Sigmoid colon (tissue), 7 donors: Measurements from ENCODE around the gene ATF7. TPM values are rescaled to one million over a fixed set of nuclear protein-coding genes. Genes with fewer than 3 reads are reported as not detected.

ENCODE experiments used
- DNase-seq: peaks from one replicate; pipeline ENCODE4 v3.0.0-alpha.2; 2019
- H3K27ac ChIP-seq, 4 donors: fragments of 200-600 bp; sonication (generic); one replicate each; pipeline ENCODE4 v1.5.1; 2016 to 2019; ENCODE audit warnings: mild to moderate bottlenecking in 1 of 4
- H3K27me3 ChIP-seq, 3 donors: fragments of 200-600 bp; sonication (generic); one replicate each; pipeline ENCODE4 v1.5.1; 2019; ENCODE audit warnings: mild to moderate bottlenecking in 1 of 3
- H3K36me3 ChIP-seq, 4 donors: fragments of 200-600 bp; sonication (generic); one replicate each; pipeline ENCODE4 v1.5.1; 2016 to 2019
- H3K4me1 ChIP-seq, 4 donors: fragments of 200-600 bp; sonication (generic); one replicate each; pipeline ENCODE4 v1.5.1; 2017 to 2019
- H3K4me3 ChIP-seq, 4 donors: fragments of 200-600 bp; sonication (generic); one replicate each; pipeline ENCODE4 v1.5.1; 2017 to 2019; ENCODE audit warnings: mild to moderate bottlenecking in 2 of 4, moderate library complexity in 1 of 4
- H3K9me3 ChIP-seq, 4 donors: fragments of 200-600 bp in 3 of 4; sonication (generic) in 3 of 4; one replicate each; pipeline versions ENCODE4 v1.5.1 to v1.6.1; 2013 to 2019
- EP300 ChIP-seq, 4 donors: sonication (generic); formaldehyde crosslinking; IDR thresholded peaks; one replicate each; pipeline ENCODE4 v1.6.1; 2017; ENCODE audit warnings: antibody characterized with exemption in 4 of 4
- POLR2A ChIP-seq, 2 donors: fragments of 450-650 bp; IDR thresholded peaks; one replicate each; pipeline ENCODE4 v1.6.1; 2016; ENCODE audit warnings: antibody characterized with exemption in 2 of 2, mild to moderate bottlenecking in 2 of 2, moderate library complexity in 2 of 2
- POLR2AphosphoS5 ChIP-seq, 4 donors: sonication (generic); formaldehyde crosslinking; IDR thresholded peaks; one replicate each; pipeline ENCODE4 v1.6.1; 2017; ENCODE audit warnings: antibody characterized with exemption in 4 of 4
- WGBS, 2 donors: extraction: QIAGEN DNeasy Blood & Tissue Kit; methylation state at CpG; one replicate each; pipeline ENCODE4 v1.1.7; 2013; 5-methylcytosine and 5-hydroxymethylcytosine counted together
- intact Hi-C: fragments of 100-400 bp; cut with DNase I; formaldehyde crosslinking; loops from one replicate; pipeline ENCODE4 v1.15.1; 2023
- polyA plus RNA-seq, 3 donors: library from polyadenylated mRNA; stranded (reverse); fragments of 200-250 nt; gene quantifications; one replicate each; pipeline ENCODE4 v1.2.3, GENCODE V29; 2013
- small RNA-seq, 3 donors: library from RNA; depleted of rRNA; stranded (forward); fragments of <200 nt; gene quantifications; one replicate each; pipeline ENCODE3, GENCODE V24; 2016
- total RNA-seq, 4 donors: library from RNA; depleted of rRNA; stranded (reverse); fragments of >200 nt; gene quantifications; one replicate each; pipeline ENCODE4 v1.1.0, GENCODE V29; 2016
- TF ChIP-seq, protein P1 (sequence below), 4 experiments: fragments of 450-650 bp in 3 of 4; fragments of 200-600 bp in 1 of 4; IDR thresholded peaks; one replicate each; pipeline ENCODE4 v1.5.1; 2016 to 2019; ENCODE audit warnings: antibody characterized with exemption in 4 of 4, mild to moderate bottlenecking in 3 of 4, moderate library complexity in 2 of 4
- donor health status: healthy with polysubstance abuse.
- donor health status: Bipolar disorder and iron deficiency.
- donor health status: healthy.

ATF7 gene
- total and polyA plus RNA-seq, 7 donors = 20.2 to 36.0 (median 22.0) TPM

DNA sequence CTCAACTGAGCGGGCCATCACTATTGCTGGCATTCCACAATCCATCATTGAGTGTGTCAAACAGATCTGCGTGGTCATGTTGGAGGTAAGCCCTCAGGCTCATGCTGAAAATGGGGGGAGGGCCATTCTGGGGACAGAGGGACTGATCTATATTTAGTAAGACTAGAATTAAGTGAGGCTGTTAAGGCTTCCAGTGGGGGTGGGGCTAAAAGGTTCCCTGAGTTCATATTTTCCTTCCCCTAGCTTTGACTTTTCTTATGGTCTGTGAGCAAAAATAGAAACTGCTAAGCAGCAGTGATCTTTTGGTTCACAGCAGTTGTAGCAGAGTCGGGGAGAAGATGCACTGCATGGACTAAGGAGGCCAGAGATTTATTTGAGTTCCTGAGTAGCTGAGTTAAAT is 165.1 kb downstream of the ATF7 start:
- intact Hi-C loops = no loop called here
- no peak for DNase-seq
- H3K4me3 ChIP-seq = no peak overlapping the region
- peaks cover 84 to 100% (median 100%) of the 10 kb centered on the region in 4 donors for H3K36me3 ChIP-seq
- 90 to 91% methylated on average over 3 of the region's 3 CpGs for WGBS, 2 donors
- H3K4me1 ChIP-seq = peaks cover 0 to 12% (median 10%) of the 10 kb centered on the region in 4 donors
- TF ChIP-seq POLR2A (IDR thresholded peaks at IDR 0.05) = no peak
- TF ChIP-seq, protein P1, sequence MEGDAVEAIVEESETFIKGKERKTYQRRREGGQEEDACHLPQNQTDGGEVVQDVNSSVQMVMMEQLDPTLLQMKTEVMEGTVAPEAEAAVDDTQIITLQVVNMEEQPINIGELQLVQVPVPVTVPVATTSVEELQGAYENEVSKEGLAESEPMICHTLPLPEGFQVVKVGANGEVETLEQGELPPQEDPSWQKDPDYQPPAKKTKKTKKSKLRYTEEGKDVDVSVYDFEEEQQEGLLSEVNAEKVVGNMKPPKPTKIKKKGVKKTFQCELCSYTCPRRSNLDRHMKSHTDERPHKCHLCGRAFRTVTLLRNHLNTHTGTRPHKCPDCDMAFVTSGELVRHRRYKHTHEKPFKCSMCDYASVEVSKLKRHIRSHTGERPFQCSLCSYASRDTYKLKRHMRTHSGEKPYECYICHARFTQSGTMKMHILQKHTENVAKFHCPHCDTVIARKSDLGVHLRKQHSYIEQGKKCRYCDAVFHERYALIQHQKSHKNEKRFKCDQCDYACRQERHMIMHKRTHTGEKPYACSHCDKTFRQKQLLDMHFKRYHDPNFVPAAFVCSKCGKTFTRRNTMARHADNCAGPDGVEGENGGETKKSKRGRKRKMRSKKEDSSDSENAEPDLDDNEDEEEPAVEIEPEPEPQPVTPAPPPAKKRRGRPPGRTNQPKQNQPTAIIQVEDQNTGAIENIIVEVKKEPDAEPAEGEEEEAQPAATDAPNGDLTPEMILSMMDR (IDR thresholded peaks at IDR 0.05) = no peak
- no peak for TF ChIP-seq POLR2AphosphoS5 (IDR thresholded peaks at IDR 0.05)
- TF ChIP-seq EP300 (IDR thresholded peaks at IDR 0.05) = no peak
- no peaks in the 10 kb centered on the region for H3K9me3 ChIP-seq
- no peaks in the 10 kb centered on the region for H3K27me3 ChIP-seq
- H3K27ac ChIP-seq = peak overlapping the region in 1 of 4 donors; percentile 51

DNA sequence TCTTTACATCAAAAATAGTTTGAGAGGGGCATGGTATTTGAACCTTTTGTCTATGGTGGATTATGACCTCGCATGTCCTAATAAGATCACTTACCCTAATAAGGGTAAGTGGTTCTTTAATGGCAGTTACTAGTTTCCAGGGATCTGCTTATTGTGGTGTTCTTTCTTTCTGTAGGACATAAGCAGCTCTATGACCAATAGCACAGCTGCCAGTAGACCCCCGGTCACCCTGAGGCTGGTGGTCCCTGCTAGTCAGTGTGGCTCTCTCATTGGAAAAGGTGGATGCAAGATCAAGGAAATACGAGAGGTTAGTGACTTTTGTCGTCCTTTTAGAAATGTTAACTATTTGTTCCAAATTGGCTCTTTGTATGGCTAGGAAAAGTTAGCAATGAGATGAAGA is 167.1 kb downstream of the ATF7 start:
- WGBS, 2 donors = 84 to 87% methylated on average over 4 of the region's 4 CpGs
- peaks cover 80 to 100% (median 96%) of the 10 kb centered on the region in 4 donors for H3K36me3 ChIP-seq
- no peaks in the 10 kb centered on the region for H3K27me3 ChIP-seq
- intact Hi-C loops = no loop called here
- H3K4me3 ChIP-seq = no peak overlapping the region
- H3K27ac ChIP-seq = no peak overlapping the region
- DNase-seq = no peak
- H3K4me1 ChIP-seq = peaks cover 0 to 16% (median 15%) of the 10 kb centered on the region in 4 donors
- TF ChIP-seq EP300 (IDR thresholded peaks at IDR 0.05) (no peak), POLR2A (IDR thresholded peaks at IDR 0.05) (no peak), POLR2AphosphoS5 (IDR thresholded peaks at IDR 0.05) (no peak)
- TF ChIP-seq, protein P1 (IDR thresholded peaks at IDR 0.05) = no peak
- H3K9me3 ChIP-seq = no peaks in the 10 kb centered on the region

Small RNAs within 50 kb of the gene (small RNA-seq; reads per million reads assigned to genes)
- gene AC023509.3 = 0 reads per million in 3 donors

Other genes starting within 250 kb of the ATF7 start
- gene SP1, start 246.2 kb downstream of the ATF7 start, total RNA-seq = 10 to 100 TPM; 53.2 to 69.8 (median 61.0) TPM
- gene SP1, start 246.2 kb downstream of the ATF7 start, polyA plus RNA-seq = 10 to 100 TPM; 11.4 to 32.8 (median 16.0) TPM
- gene AMHR2, start 202.5 kb downstream of the ATF7 start, total RNA-seq = not detected
- gene AMHR2, start 202.5 kb downstream of the ATF7 start, polyA plus RNA-seq = under 1 TPM in 1 of 3 donors, not detected in 2; 0.60 TPM
- 10 to 100 TPM; 46.7 to 68.1 (median 55.1) TPM for gene PRR13, start 184.6 kb downstream of the ATF7 start, total RNA-seq
- 100 to 1,000 TPM; 521 to 955 (median 870) TPM for gene PRR13, start 184.6 kb downstream of the ATF7 start, polyA plus RNA-seq
- 100 to 1,000 TPM; 397 to 661 (median 417) TPM for gene PCBP2, start 174.3 kb downstream of the ATF7 start, total RNA-seq
- gene PCBP2, start 174.3 kb downstream of the ATF7 start, polyA plus RNA-seq = 100 to 1,000 TPM; 333 to 455 (median 401) TPM
- gene MAP3K12, start 126.9 kb downstream of the ATF7 start, total RNA-seq = 10 to 100 TPM; 18.5 to 27.4 (median 25.0) TPM
- gene MAP3K12, start 126.9 kb downstream of the ATF7 start, polyA plus RNA-seq = 10 to 100 TPM in 1 of 3 donors, 1 to 10 TPM in 2; 1.6 to 10.1 (median 4.8) TPM
- 10 to 100 TPM; 16.1 to 29.9 (median 19.4) TPM for gene TARBP2, start 125.1 kb downstream of the ATF7 start, total RNA-seq
- gene TARBP2, start 125.1 kb downstream of the ATF7 start, polyA plus RNA-seq = 10 to 100 TPM; 16.2 to 29.4 (median 19.7) TPM
- gene NPFF, start 118.9 kb downstream of the ATF7 start, total RNA-seq = not detected
- not detected for gene NPFF, start 118.9 kb downstream of the ATF7 start, polyA plus RNA-seq
- 100 to 1,000 TPM; 409 to 571 (median 531) TPM for gene ATP5MC2, start 49.7 kb upstream of the ATF7 start, total RNA-seq
- gene ATP5MC2, start 49.7 kb upstream of the ATF7 start, polyA plus RNA-seq = 100 to 1,000 TPM; 535 to 828 (median 574) TPM
- 100 to 1,000 TPM; 232 to 322 (median 303) TPM for gene CALCOCO1, start 101.1 kb upstream of the ATF7 start, total RNA-seq
- 10 to 100 TPM; 24.0 to 59.5 (median 54.7) TPM for gene CALCOCO1, start 101.1 kb upstream of the ATF7 start, polyA plus RNA-seq
- not detected for gene CISTR, start 125.6 kb upstream of the ATF7 start, total RNA-seq
- not detected for gene CISTR, start 125.6 kb upstream of the ATF7 start, polyA plus RNA-seq